Vagina (tissue), 2 donors: ENCODE data around the gene ITGAE.

Experiments used
- POLR2A ChIP-seq, 2 donors: fragments of 450-650 bp; IDR thresholded peaks; one replicate each; pipeline ENCODE4 v1.6.1; 2017; ENCODE audit warnings: antibody characterized with exemption in 2 of 2, mild to moderate bottlenecking in 2 of 2, moderate library complexity in 2 of 2
- TF ChIP-seq, protein P1 (sequence below), 3 experiments: fragments of 450-650 bp in 2 of 3; fragments of 200-600 bp in 1 of 3; sonication (generic) in 1 of 3; IDR thresholded peaks; one replicate each; pipeline ENCODE4 v1.5.1; 2017 to 2019; ENCODE audit warnings: antibody characterized with exemption in 3 of 3, mild to moderate bottlenecking in 2 of 3, moderate library complexity in 2 of 3

GRCh38 chr17:3810019-3810418 lies 9.0 kb upstream of the ITGAE start:
- TF ChIP-seq, protein P1, sequence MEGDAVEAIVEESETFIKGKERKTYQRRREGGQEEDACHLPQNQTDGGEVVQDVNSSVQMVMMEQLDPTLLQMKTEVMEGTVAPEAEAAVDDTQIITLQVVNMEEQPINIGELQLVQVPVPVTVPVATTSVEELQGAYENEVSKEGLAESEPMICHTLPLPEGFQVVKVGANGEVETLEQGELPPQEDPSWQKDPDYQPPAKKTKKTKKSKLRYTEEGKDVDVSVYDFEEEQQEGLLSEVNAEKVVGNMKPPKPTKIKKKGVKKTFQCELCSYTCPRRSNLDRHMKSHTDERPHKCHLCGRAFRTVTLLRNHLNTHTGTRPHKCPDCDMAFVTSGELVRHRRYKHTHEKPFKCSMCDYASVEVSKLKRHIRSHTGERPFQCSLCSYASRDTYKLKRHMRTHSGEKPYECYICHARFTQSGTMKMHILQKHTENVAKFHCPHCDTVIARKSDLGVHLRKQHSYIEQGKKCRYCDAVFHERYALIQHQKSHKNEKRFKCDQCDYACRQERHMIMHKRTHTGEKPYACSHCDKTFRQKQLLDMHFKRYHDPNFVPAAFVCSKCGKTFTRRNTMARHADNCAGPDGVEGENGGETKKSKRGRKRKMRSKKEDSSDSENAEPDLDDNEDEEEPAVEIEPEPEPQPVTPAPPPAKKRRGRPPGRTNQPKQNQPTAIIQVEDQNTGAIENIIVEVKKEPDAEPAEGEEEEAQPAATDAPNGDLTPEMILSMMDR (IDR thresholded peaks at IDR 0.05) = no peak
- no peak for TF ChIP-seq POLR2A (IDR thresholded peaks at IDR 0.05)
